GM23338 (cell line): ENCODE results near the gene C1orf198. TPM values are rescaled to one million over a fixed set of nuclear protein-coding genes. Genes with fewer than 3 reads are reported as not detected.

ENCODE experiments used
- ATAC-seq: fragments of 200-7000 bp; cut with Tn5 transposase; 3 replicates; pipeline ENCODE4 v1.9.1; 2020
- DNase-seq: peaks from one replicate; pipeline ENCODE4 v3.0.0-alpha.2; 2015; ENCODE audit warnings: low spot score
- H2AFZ ChIP-seq: fragments of 200-600 bp; sonication (generic); 2 replicates; pipeline ENCODE4 v1.8.0; 2016; ENCODE audit warnings: antibody characterized with exemption, mild to moderate bottlenecking, moderate library complexity
- H3F3A ChIP-seq: fragments of 200-600 bp; sonication (generic); replicated peaks from 2 replicates; pipeline ENCODE4 v1.8.0; 2017; ENCODE audit warnings: antibody characterized with exemption, mixed run types, low read depth
- H3K27ac ChIP-seq: fragments of 200-600 bp; sonication (generic); 2 replicates; pipeline ENCODE4 v1.6.1; 2016; ENCODE audit warnings: low read depth
- H3K27me3 ChIP-seq: fragments of 200-600 bp; sonication (generic); 2 replicates; pipeline ENCODE4 v1.8.0; 2016; ENCODE audit warnings: mild to moderate bottlenecking, mixed run types, moderate library complexity; ENCODE audit not compliant: insufficient read depth
- H3K36me3 ChIP-seq: fragments of 200-600 bp; sonication (generic); 2 replicates; pipeline ENCODE4 v1.8.0; 2016; ENCODE audit warnings: mild to moderate bottlenecking; ENCODE audit not compliant: insufficient read depth
- H3K4me1 ChIP-seq: fragments of 200-600 bp; sonication (generic); 2 replicates; pipeline ENCODE4 v1.8.0; 2016; ENCODE audit warnings: mild to moderate bottlenecking, moderate library complexity; ENCODE audit not compliant: insufficient read depth
- H3K4me2 ChIP-seq: fragments of 200-600 bp; sonication (generic); 2 replicates; pipeline ENCODE4 v1.7.1; 2017; ENCODE audit warnings: mixed run types
- H3K4me3 ChIP-seq: fragments of 200-600 bp; sonication (generic); 2 replicates; pipeline ENCODE4 v1.6.1; 2016; ENCODE audit warnings: mixed run types
- H3K79me2 ChIP-seq: fragments of 200-600 bp; sonication (generic); replicated peaks from 2 replicates; pipeline ENCODE4 v1.8.0; 2017; ENCODE audit warnings: mild to moderate bottlenecking; ENCODE audit not compliant: insufficient read depth
- H3K9me2 ChIP-seq: fragments of 200-600 bp; sonication (generic); 2 replicates; pipeline ENCODE4 v1.8.0; 2017; ENCODE audit not compliant: insufficient read depth
- H4K20me1 ChIP-seq: fragments of 200-600 bp; sonication (generic); replicated peaks from 2 replicates; pipeline ENCODE4 v1.8.0; 2017; ENCODE audit warnings: mild to moderate bottlenecking; ENCODE audit not compliant: insufficient read depth
- H3K27ac Mint-ChIP-seq: 2 replicates; pipeline ENCODE4 v1.8.0; 2020; ENCODE audit warnings: inconsistent platforms, mild to moderate bottlenecking, moderate library complexity, mixed read lengths
- H3K27me3 Mint-ChIP-seq: 3 replicates; pipeline ENCODE4 v1.8.0; 2022; ENCODE audit warnings: low read depth, mild to moderate bottlenecking, moderate library complexity, mixed read lengths, inconsistent platforms; ENCODE audit not compliant: insufficient read depth, poor library complexity
- H3K36me3 Mint-ChIP-seq: 3 replicates; pipeline ENCODE4 v1.8.0; 2021; ENCODE audit warnings: low read depth, mild to moderate bottlenecking, inconsistent platforms, moderate library complexity, mixed read lengths
- H3K4me1 Mint-ChIP-seq: 3 replicates; pipeline ENCODE4 v1.8.0; 2020; ENCODE audit warnings: mild to moderate bottlenecking, inconsistent platforms, mixed read lengths
- H3K4me3 Mint-ChIP-seq: 3 replicates; pipeline ENCODE4 v1.8.0; 2021; ENCODE audit warnings: moderate library complexity, mild to moderate bottlenecking, inconsistent platforms, mixed read lengths
- H3K9me3 Mint-ChIP-seq: 3 replicates; pipeline ENCODE4 v1.8.0; 2020; ENCODE audit warnings: moderate library complexity, mild to moderate bottlenecking, inconsistent platforms, mixed read lengths
- CREB1 ChIP-seq: fragments of 250-450 bp; sonication (Bioruptor Pico); IDR thresholded peaks from 2 replicates; pipeline ENCODE4 v1.5.0; 2020; ENCODE audit warnings: low read depth, mild to moderate bottlenecking, moderate library complexity
- CTCF ChIP-seq, 2 experiments: fragments of 200-600 bp in 1 of 2; sonication (generic) in 1 of 2; conservative IDR thresholded peaks; 2 replicates each; pipeline versions ENCODE4 v1.5.1 to v1.6.1; 2016 to 2017; ENCODE audit warnings: antibody characterized with exemption in 2 of 2, low read depth in 2 of 2, mild to moderate bottlenecking in 2 of 2, moderate library complexity in 1 of 2
- ETS1 ChIP-seq: IDR thresholded peaks from 2 replicates; pipeline ENCODE4 v1.6.1; 2016; ENCODE audit warnings: antibody characterized with exemption
- EZH2 ChIP-seq: fragments of 200-600 bp; sonication (generic); IDR thresholded peaks from one replicate; pipeline ENCODE4 v1.8.0; 2017; ENCODE audit warnings: antibody characterized with exemption, mild to moderate bottlenecking, low read depth; ENCODE audit not compliant: unreplicated experiment
- EZH2phosphoT487 ChIP-seq: fragments of 200-600 bp; sonication (generic); IDR thresholded peaks from one replicate; pipeline ENCODE4 v1.8.1; 2018; ENCODE audit warnings: antibody characterized with exemption; ENCODE audit not compliant: unreplicated experiment
- JUNB ChIP-seq: IDR thresholded peaks from one replicate; pipeline ENCODE4 v1.6.1; 2016; ENCODE audit warnings: antibody characterized with exemption; ENCODE audit not compliant: unreplicated experiment
- NANOG ChIP-seq: IDR thresholded peaks from 2 replicates; pipeline ENCODE4 v1.6.1; 2016; ENCODE audit warnings: antibody characterized with exemption, borderline replicate concordance
- POLR2AphosphoS5 ChIP-seq: IDR thresholded peaks from 2 replicates; pipeline ENCODE4 v1.6.1; 2016; ENCODE audit warnings: antibody characterized with exemption, low read depth
- REST ChIP-seq: IDR thresholded peaks from one replicate; pipeline ENCODE4 v1.6.1; 2018; ENCODE audit warnings: antibody characterized with exemption; ENCODE audit not compliant: unreplicated experiment
- STAT1 ChIP-seq: IDR thresholded peaks from one replicate; pipeline ENCODE4 v1.6.1; 2016; ENCODE audit warnings: antibody characterized with exemption; ENCODE audit not compliant: unreplicated experiment
- ZNF114 ChIP-seq: fragments of 250-450 bp; sonication (Bioruptor Pico); IDR thresholded peaks from 2 replicates; pipeline ENCODE4 v1.5.0; 2020; ENCODE audit warnings: mild to moderate bottlenecking, moderate library complexity
- ZNF331 ChIP-seq: fragments of 250-450 bp; sonication (Bioruptor Pico); IDR thresholded peaks from 2 replicates; pipeline ENCODE4 v1.5.0; 2020; ENCODE audit warnings: low read depth, mild to moderate bottlenecking, moderate library complexity
- ZNF462 ChIP-seq: fragments of 250-450 bp; sonication (Bioruptor Pico); IDR thresholded peaks from 2 replicates; pipeline ENCODE4 v1.5.0; 2020; ENCODE audit warnings: mild to moderate bottlenecking, moderate library complexity
- polyA plus RNA-seq: library from polyadenylated mRNA; unstranded; fragments of >200 nt; fragmentation: Nextera tagmentation; extraction: Ambion mirVana; gene quantifications from 2 replicates; pipeline ENCODE4 v1.2.1, GENCODE V29; 2016
- total RNA-seq: library from RNA; depleted of rRNA; stranded (reverse); fragments of >200 nt; shearing (Covaris generic); gene quantifications from 2 replicates; pipeline ENCODE4 v1.2.3, GENCODE V29; 2014

Gene C1orf198
- total and polyA plus RNA-seq, 2 experiments from 2014 or later: 14.9 to 46.6 TPM

GRCh38 chr1:230879778-230880177 lies 11.5 kb upstream of the C1orf198 start:
- no peak overlapping the region for H3K4me3 Mint-ChIP-seq
- H2AFZ ChIP-seq: no peak overlapping the region
- no peak overlapping the region for H3K4me3 ChIP-seq
- H3K27me3 ChIP-seq: no peaks in the 10 kb centered on the region
- peaks cover 6% of the 10 kb centered on the region for H3K27me3 Mint-ChIP-seq
- H3K9me3 Mint-ChIP-seq: peaks cover 3% of the 10 kb centered on the region; the same call in 1 of the 3 replicates
- no peak for DNase-seq
- H3K4me1 Mint-ChIP-seq: peaks cover 32% of the 10 kb centered on the region
- peak; percentile 20; the same call in 2 of the 3 replicates for ATAC-seq
- no peaks in the 10 kb centered on the region for H4K20me1 ChIP-seq
- no peaks in the 10 kb centered on the region for H3K4me1 ChIP-seq
- H3F3A ChIP-seq: no peaks in the 10 kb centered on the region
- no peak overlapping the region for H3K4me2 ChIP-seq
- H3K27ac ChIP-seq: no peak overlapping the region
- TF ChIP-seq STAT1: no peak
- no peak for TF ChIP-seq NANOG
- TF ChIP-seq EZH2: no peak
- no peak for TF ChIP-seq ZNF114 (CRISPR knock-in tag)
- no peak for TF ChIP-seq ZNF462
- no peak for TF ChIP-seq ZNF331
- no peak for TF ChIP-seq CREB1 (CRISPR knock-in tag)
- TF ChIP-seq POLR2AphosphoS5: no peak
- no peak for TF ChIP-seq JUNB
- TF ChIP-seq EZH2phosphoT487: no peak
- TF ChIP-seq REST: no peak
- TF ChIP-seq CTCF (conservative IDR thresholded peaks at IDR 0.05; ENCODE audit: low read depth in 2 of 2): no peak
- TF ChIP-seq ETS1: no peak
- no peak overlapping the region for H3K27ac Mint-ChIP-seq
- H3K9me2 ChIP-seq: no peaks in the 10 kb centered on the region
- H3K36me3 ChIP-seq: no peaks in the 10 kb centered on the region
- no peaks in the 10 kb centered on the region for H3K79me2 ChIP-seq
- 0 out of 3 replicates have a peak, but pooled peaks cover 6% of the 10 kb centered on the region for H3K36me3 Mint-ChIP-seq
